Body of pancreas (tissue), 4 donors: Measurements from ENCODE around the gene SLC7A1.

Experiments used
- CTCF ChIP-seq, 7 experiments: fragments of 450-650 bp in 4 of 7; fragments of 200-600 bp in 3 of 7; sonication (generic) in 3 of 7; IDR thresholded peaks; one replicate each; pipeline ENCODE4 v1.5.1; 2016 to 2019; ENCODE audit warnings: antibody characterized with exemption in 7 of 7
- POLR2A ChIP-seq, 3 donors: fragments of 450-650 bp; IDR thresholded peaks; one replicate each; pipeline ENCODE4 v1.6.1; 2016; ENCODE audit warnings: antibody characterized with exemption in 3 of 3, mild to moderate bottlenecking in 2 of 3

- TF ChIP-seq POLR2A (IDR thresholded peaks at IDR 0.05) (no peak), CTCF (IDR thresholded peaks at IDR 0.05) (no peak)
Measured at GRCh38 chr13:29532821-29533220, 62.7 kb downstream of the SLC7A1 start.
